CD4-positive, alpha-beta T cell treated with Interleukin-1 beta for 1 hour (primary cell): ENCODE results near the gene SHISA7.
A peak's percentile ranks its signal among the peaks of the same experiment; 100 is the strongest.

Experiments
- DNase-seq, 2 donors: peaks; one replicate each; pipeline ENCODE4 v3.0.0-alpha.2; 2020 to 2022

Gene SHISA7

GRCh38 chr19:55482156-55482961, 39.3 kb upstream of the SHISA7 start:
- DNase-seq: no peak

- no peak for DNase-seq
Measured at GRCh38 chr19:55481794-55482155, 38.7 kb upstream of the SHISA7 start.

- no peak for DNase-seq
Measured at GRCh38 chr19:55481148-55481793, 38.2 kb upstream of the SHISA7 start.

GRCh38 chr19:55479451-55480230, 36.5 kb upstream of the SHISA7 start:
- DNase-seq: no peak

GRCh38 chr19:55479045-55479444, 35.9 kb upstream of the SHISA7 start:
- DNase-seq: no peak

- DNase-seq: no peak
Measured at GRCh38 chr19:55478364-55478763, 35.3 kb upstream of the SHISA7 start.

GRCh38 chr19:55477905-55478304, 34.8 kb upstream of the SHISA7 start:
- DNase-seq: no peak

GRCh38 chr19:55476100-55476775, 33.1 kb upstream of the SHISA7 start, which contains the start of gene ZNF628:
Gene ZNF628 (plus strand): TSS chr19:55476617. CDS start chr19:55479911, 3,294 bp downstream.
- peak; percentile 97 to 98 for DNase-seq

GRCh38 chr19:55474269-55475265, 31.5 kb upstream of the SHISA7 start:
- no peak for DNase-seq

- no peak for DNase-seq
Measured at GRCh38 chr19:55473225-55474012, 30.3 kb upstream of the SHISA7 start.

- DNase-seq: no peak
Measured at GRCh38 chr19:55472463-55472862, 29.4 kb upstream of the SHISA7 start.

- no peak for DNase-seq
Measured at GRCh38 chr19:55471266-55471665, 28.2 kb upstream of the SHISA7 start.

- no peak for DNase-seq
Measured at GRCh38 chr19:55468054-55468393, 24.9 kb upstream of the SHISA7 start.

- peak; percentile 61 to 69 for DNase-seq
Measured at GRCh38 chr19:55467236-55468053, 24.3 kb upstream of the SHISA7 start.

- no peak for DNase-seq
Measured at GRCh38 chr19:55466241-55466614, 23.1 kb upstream of the SHISA7 start.

GRCh38 chr19:55465460-55466240, 22.6 kb upstream of the SHISA7 start:
- no peak for DNase-seq

- DNase-seq: no peak
Measured at GRCh38 chr19:55464662-55465054, 21.6 kb upstream of the SHISA7 start, which contains the start of gene C19orf85. Gene C19orf85 (minus strand): TSS chr19:55464751. CDS start chr19:55464554, 197 bp downstream.

- no peak for DNase-seq
Measured at GRCh38 chr19:55464039-55464661, 21.1 kb upstream of the SHISA7 start.

GRCh38 chr19:55463583-55464031, 20.5 kb upstream of the SHISA7 start:
- DNase-seq: no peak
